EH (cell line): ENCODE data around the gene GALNT13.

Source experiments
- DNase-seq: peaks from one replicate; pipeline ENCODE4 v3.0.0-alpha.2; 2015; ENCODE audit warnings: low read depth

GALNT13 gene

GRCh38 chr2:153871231-153872221 is at the start of gene GALNT13:
Gene GALNT13, plus strand, starts transcription at chr2:153871922.
- no peak for DNase-seq

GRCh38 chr2:153823880-153824279 is 47.8 kb upstream of the GALNT13 start:
- DNase-seq: no peak

- DNase-seq: no peak
Measured at GRCh38 chr2:153828335-153828734, 43.4 kb upstream of the GALNT13 start.

- no peak for DNase-seq
Measured at GRCh38 chr2:153834662-153835061, 37.1 kb upstream of the GALNT13 start.

- DNase-seq: no peak
Measured at GRCh38 chr2:153858250-153858649, 13.5 kb upstream of the GALNT13 start.

- DNase-seq: no peak
Measured at GRCh38 chr2:153864022-153864421, 7.7 kb upstream of the GALNT13 start.

- DNase-seq: no peak
Measured at GRCh38 chr2:153866595-153866994, 5.1 kb upstream of the GALNT13 start.

- DNase-seq: no peak
Measured at GRCh38 chr2:153870308-153870707, 1.4 kb upstream of the GALNT13 start.

GRCh38 chr2:153872311-153873051 is 759 bp downstream of the GALNT13 start:
- DNase-seq: no peak

- no peak for DNase-seq
Measured at GRCh38 chr2:153873052-153874048, 1.6 kb downstream of the GALNT13 start.

GRCh38 chr2:153875801-153876466 is 4.2 kb downstream of the GALNT13 start:
- DNase-seq: no peak

GRCh38 chr2:153880926-153881325 is 9.2 kb downstream of the GALNT13 start:
- DNase-seq: no peak

GRCh38 chr2:153886833-153887232 is 15.1 kb downstream of the GALNT13 start:
- DNase-seq: no peak

GRCh38 chr2:153890576-153890975 is 18.9 kb downstream of the GALNT13 start:
- DNase-seq: no peak

- no peak for DNase-seq
Measured at GRCh38 chr2:153891051-153891450, 19.3 kb downstream of the GALNT13 start.

- DNase-seq: no peak
Measured at GRCh38 chr2:153912798-153913396, 41.2 kb downstream of the GALNT13 start.

GRCh38 chr2:153917570-153917969 is 45.8 kb downstream of the GALNT13 start:
- no peak for DNase-seq

- no peak for DNase-seq
Measured at GRCh38 chr2:153935511-153935910, 63.8 kb downstream of the GALNT13 start.

- no peak for DNase-seq
Measured at GRCh38 chr2:153939124-153939796, 67.5 kb downstream of the GALNT13 start.

- DNase-seq: no peak
Measured at GRCh38 chr2:153940511-153940910, 68.8 kb downstream of the GALNT13 start.
